LNCAP (cell line): ENCODE results near the gene ARMH2.

ENCODE experiments used
- TF ChIP-seq, protein P1 (sequence below): fragments of 450-650 bp; IDR thresholded peaks from 2 replicates; pipeline ENCODE4 v1.5.1; 2017; ENCODE audit warnings: mild to moderate bottlenecking

The ARMH2 gene

DNA sequence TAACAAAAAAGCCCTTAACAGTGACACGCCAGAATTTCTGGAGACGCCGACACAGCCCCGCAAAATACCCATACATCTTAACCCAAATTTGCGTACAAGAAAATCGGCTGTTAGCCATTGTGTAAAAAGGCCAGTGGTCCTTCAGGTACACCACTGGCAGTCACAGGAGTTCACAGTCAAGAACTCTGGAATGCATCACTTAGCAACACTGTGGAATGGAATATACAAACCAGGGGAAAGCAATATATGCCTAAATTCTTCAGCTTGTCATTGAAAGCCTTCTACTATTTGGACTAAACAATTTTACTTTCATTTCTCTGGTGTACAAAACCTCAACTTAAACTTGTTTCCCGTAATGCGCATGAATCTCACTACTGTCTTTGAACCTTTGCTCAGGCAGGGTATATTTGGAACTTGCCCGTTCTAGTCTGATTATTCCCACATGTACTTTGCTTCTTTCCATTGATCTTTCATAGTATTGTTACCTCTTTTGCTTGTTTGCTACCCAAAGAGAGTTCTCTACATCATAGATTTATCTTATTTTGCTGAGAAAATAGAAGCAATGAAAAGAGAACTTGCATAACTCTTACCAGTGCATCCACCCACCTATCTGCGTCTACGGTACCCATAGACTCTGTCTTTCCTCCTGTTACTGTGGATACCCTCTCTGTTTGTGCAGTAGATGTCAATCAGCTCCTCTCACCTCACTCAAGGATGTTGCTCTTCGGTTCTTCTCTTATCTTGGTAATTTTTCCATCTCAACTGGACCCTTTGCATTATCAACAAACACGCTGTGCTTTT is at the start of gene ARMH2:
Gene ARMH2, minus strand, starts transcription at position 178 of the 801 bp plus-strand sequence. Its CDS starts 60 bp downstream, at position 118.
- TF ChIP-seq, protein P1, sequence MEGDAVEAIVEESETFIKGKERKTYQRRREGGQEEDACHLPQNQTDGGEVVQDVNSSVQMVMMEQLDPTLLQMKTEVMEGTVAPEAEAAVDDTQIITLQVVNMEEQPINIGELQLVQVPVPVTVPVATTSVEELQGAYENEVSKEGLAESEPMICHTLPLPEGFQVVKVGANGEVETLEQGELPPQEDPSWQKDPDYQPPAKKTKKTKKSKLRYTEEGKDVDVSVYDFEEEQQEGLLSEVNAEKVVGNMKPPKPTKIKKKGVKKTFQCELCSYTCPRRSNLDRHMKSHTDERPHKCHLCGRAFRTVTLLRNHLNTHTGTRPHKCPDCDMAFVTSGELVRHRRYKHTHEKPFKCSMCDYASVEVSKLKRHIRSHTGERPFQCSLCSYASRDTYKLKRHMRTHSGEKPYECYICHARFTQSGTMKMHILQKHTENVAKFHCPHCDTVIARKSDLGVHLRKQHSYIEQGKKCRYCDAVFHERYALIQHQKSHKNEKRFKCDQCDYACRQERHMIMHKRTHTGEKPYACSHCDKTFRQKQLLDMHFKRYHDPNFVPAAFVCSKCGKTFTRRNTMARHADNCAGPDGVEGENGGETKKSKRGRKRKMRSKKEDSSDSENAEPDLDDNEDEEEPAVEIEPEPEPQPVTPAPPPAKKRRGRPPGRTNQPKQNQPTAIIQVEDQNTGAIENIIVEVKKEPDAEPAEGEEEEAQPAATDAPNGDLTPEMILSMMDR: no peak

- TF ChIP-seq, protein P1: no peak
These were observed 49.7 kb upstream of the ARMH2 start for GRCh38 chr6:24848461-24848860.

- TF ChIP-seq, protein P1: no peak
These were observed 48.7 kb upstream of the ARMH2 start for GRCh38 chr6:24847402-24847801.

- TF ChIP-seq, protein P1: no peak
These were observed 46.9 kb upstream of the ARMH2 start for GRCh38 chr6:24845578-24845977.

GRCh38 chr6:24844903-24845302 is 46.2 kb upstream of the ARMH2 start:
- TF ChIP-seq, protein P1: no peak

- TF ChIP-seq, protein P1: no peak
These were observed 45.3 kb upstream of the ARMH2 start for GRCh38 chr6:24844061-24844460.

DNA sequence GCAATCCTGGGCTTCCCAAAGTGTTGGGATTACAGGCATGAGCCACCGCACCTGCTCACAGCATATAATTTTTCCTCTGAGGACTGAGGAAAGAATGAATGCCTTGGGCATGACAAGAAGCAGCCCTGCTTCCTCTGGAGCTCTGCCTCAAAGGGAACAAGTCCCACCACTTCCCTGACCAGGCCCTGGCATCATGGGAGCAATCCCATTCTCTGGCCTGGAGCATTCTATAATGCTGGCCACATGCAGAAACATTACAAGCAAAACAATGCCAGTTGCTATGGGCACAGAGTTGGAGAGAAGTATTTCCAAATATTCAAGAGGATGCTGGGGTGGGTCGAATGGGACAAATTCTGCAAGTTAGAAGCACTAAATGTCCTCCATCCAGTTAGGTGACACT is 41.5 kb upstream of the ARMH2 start:
- TF ChIP-seq, protein P1: no peak
